ENCODE results near the gene RPL28. TPM values are rescaled to one million over a fixed set of nuclear protein-coding genes. Genes with fewer than 3 reads are reported as not detected.
A peak's percentile ranks its signal among the peaks of the same experiment; 100 is the strongest.

Gene RPL28
- total and polyA plus RNA-seq, 2 of the 4 experiments (the other 2 are of a cell fraction), result 386 to 1,693 TPM

DNA sequence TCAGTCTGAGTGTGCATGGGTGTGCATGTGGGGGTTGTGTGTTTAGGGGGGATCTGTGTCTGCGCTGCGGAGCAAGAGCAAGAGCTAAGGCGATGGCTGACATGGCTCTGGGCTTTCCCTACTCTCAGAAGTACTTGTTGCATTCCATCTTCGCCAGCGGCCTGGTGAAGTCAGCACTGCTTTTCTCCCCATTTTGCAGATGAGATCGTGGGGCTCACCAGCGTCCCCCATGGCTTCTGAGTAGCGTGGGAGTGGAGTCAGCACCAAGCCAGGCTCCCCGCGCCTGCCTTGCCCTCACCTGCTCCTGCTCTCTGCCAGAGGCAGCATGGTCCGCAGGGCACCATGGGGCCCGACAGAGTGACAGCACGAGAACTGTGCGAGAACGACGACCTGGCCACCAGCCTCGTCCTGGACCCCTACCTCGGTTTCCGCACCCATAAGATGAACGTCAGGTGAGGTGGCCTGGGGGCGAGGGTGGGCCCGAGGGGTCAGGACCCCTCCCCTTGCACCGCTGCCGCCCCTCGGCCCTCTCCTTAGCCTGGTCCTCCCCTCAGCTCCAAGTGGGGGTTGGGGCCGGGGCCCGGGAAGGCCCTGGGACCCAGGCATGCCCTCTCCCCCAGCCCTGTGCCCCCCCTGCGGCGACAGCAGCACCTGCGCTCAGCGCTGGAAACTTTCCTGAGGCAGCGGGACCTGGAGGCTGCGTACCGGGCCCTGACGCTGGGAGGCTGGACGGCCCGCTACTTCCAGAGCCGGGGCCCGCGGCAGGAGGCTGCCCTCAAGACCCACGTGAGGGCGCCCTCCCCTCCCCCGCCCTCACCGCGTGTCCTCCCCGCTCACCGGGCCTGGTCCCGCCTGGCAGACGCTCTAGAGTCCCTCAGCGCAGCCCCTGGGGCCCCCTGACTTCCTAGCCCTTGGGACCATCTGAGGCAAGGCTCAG lies 43.9 kb upstream of the RPL28 start (continued):
- TF ChIP-seq MXI1 (IDR thresholded peaks at IDR 0.05; ENCODE audit: borderline replicate concordance, low read depth, low read length) (no peak), NFE2L2 (IDR thresholded peaks at IDR 0.05; ENCODE audit: low read depth, low read length) (no peak)

DNA sequence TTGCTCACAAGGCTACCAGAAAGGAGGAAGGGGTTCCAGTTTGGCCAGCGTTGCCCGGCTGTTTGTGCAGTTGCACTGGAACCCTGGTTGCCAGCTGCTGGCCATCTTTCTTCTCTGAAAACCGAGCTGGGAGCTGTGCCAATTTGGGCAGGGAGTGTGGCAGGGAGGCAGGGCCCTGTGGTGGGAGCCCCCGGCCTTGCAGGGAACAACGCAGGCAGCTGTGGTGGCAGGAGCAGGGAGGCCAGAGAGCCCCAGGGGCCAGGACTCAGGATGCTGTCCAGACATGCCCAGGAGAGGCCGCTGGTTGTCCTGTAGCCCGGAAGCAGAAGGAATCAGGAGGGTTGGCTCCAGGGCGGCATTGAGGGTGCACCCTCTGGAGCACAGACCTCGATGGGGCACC lies 41.3 kb upstream of the RPL28 start:
- Histone ChIP-seq H3K9me1 (ENCODE audit: insufficient read depth, low read length) (peaks cover 6% of the 10 kb centered on the region; the same call in 1 of the 2 replicates), H2AK9ac (replicated peaks; ENCODE audit: low read depth, low read length, poor library complexity) (peak overlapping the region; percentile 78), H3K4me2 (ENCODE audit: low read depth, low read length) (no peak overlapping the region), H3K4me3 (ENCODE audit: insufficient read depth, low read depth, low read length) (no peak overlapping the region), H4K91ac (ENCODE audit: insufficient read depth, low read depth, low read length) (no peak overlapping the region), H3K79me1 (ENCODE audit: low read depth in 1 of 2, low read length in 2 of 2) (peaks cover 4 to 17% of the 10 kb centered on the region in 2 experiments; a peak in 3 of 4 replicates), H4K5ac (ENCODE audit: low read depth, low read length) (no peak overlapping the region), H2BK120ac (ENCODE audit: low read depth, low read length) (peak overlapping the region; percentile 23; the same call in 1 of the 2 replicates), H3K14ac (replicated peaks; ENCODE audit: low read depth, low read length) (no peak overlapping the region; the same call in 1 of the 2 replicates), H3K4ac (ENCODE audit: low read depth, low read length) (peak overlapping the region; percentile 27), H3K23ac (ENCODE audit: low read depth, low read length) (no peak overlapping the region), H3K18ac (ENCODE audit: low read depth, low read length) (no peak overlapping the region), H2BK20ac (ENCODE audit: low read depth, low read length) (0 out of 2 replicates have a peak overlapping the region, but pooled peaks have one; percentile 43), H4K8ac (ENCODE audit: low read depth in 2 of 2, low read length in 2 of 2) (no peak overlapping the region), H2BK5ac (ENCODE audit: low read depth, low read length, poor library complexity, severe bottlenecking) (no peak overlapping the region), H3K9me3 (ENCODE audit: control insufficient read depth, insufficient read depth, low read length) (no peaks in the 10 kb centered on the region), H2AFZ (replicated peaks; ENCODE audit: low read length, poor library complexity) (no peak overlapping the region), H3K4me1 (ENCODE audit: control insufficient read depth, insufficient read depth, low read length) (peaks cover 10% of the 10 kb centered on the region), H4K20me1 (ENCODE audit: insufficient read depth, low read length) (peaks cover 6% of the 10 kb centered on the region), H3K56ac (ENCODE audit: extremely low read depth, insufficient read depth, low read length) (no peak overlapping the region), H3K36me3 (ENCODE audit: control insufficient read depth, insufficient read depth, low read length) (peaks cover 18% of the 10 kb centered on the region; the same call in 1 of the 2 replicates), H2AK5ac (ENCODE audit: low read depth, low read length) (no peak overlapping the region), H3K27ac (ENCODE audit: insufficient read depth, low read length) (no peak overlapping the region), H3K9ac (ENCODE audit: low read depth, low read length) (no peak overlapping the region), H3K27me3 (ENCODE audit: control insufficient read depth, insufficient read depth, low read length) (no peaks in the 10 kb centered on the region), H2BK15ac (ENCODE audit: low read depth, low read length) (no peak overlapping the region)
- TF ChIP-seq NFE2L2 (IDR thresholded peaks at IDR 0.05; ENCODE audit: low read depth, low read length) (no peak), CHD1 (IDR thresholded peaks at IDR 0.05; ENCODE audit: low read depth, low read length) (no peak)
- ChIA-PET POLR2A (ENCODE audit: unreplicated experiment) (no interaction called here), CTCF (no interaction called here)
- dilution Hi-C loops (cut with HindIII; ENCODE audit: low sequenced_read_pairs, unreplicated experiment) (no loop called here), intact Hi-C loops (cut with micrococcal nuclease) (no loop called here), in situ Hi-C loops (cut with MboI; ENCODE audit: low sequenced_read_pairs) (no loop called here)
- 67% methylated on average over 6 of the region's 9 CpGs; no CpG with 5 or more reads in 1 of the 2 experiments for WGBS, 2 experiments (ENCODE audit: extremely low coverage in 2 of 2, insufficient read length in 1 of 2)
- ATAC-seq (ENCODE audit: low read depth), result no peak
- DNase-seq, result no peak
- BruUV-seq (replicated peaks), result no TSS peak

Data from IMR-90 (cell line).